Ovary (tissue), 3 donors: ENCODE measurements around the gene SURF6.

ENCODE experiments used
- EP300 ChIP-seq: sonication (generic); formaldehyde crosslinking; IDR thresholded peaks from one replicate; pipeline ENCODE4 v1.6.1; 2017; ENCODE audit warnings: antibody characterized with exemption
- TF ChIP-seq, protein P1 (sequence below), 3 donors: fragments of 450-650 bp in 2 of 3; fragments of 200-600 bp in 1 of 3; IDR thresholded peaks; one replicate each; pipeline versions ENCODE4 v1.5.1 to v1.8.0; 2016 to 2022; ENCODE audit warnings: antibody characterized with exemption in 3 of 3, mild to moderate bottlenecking in 1 of 3
- donor health status: DM: no; HTN: no; CAD: no.

DNA sequence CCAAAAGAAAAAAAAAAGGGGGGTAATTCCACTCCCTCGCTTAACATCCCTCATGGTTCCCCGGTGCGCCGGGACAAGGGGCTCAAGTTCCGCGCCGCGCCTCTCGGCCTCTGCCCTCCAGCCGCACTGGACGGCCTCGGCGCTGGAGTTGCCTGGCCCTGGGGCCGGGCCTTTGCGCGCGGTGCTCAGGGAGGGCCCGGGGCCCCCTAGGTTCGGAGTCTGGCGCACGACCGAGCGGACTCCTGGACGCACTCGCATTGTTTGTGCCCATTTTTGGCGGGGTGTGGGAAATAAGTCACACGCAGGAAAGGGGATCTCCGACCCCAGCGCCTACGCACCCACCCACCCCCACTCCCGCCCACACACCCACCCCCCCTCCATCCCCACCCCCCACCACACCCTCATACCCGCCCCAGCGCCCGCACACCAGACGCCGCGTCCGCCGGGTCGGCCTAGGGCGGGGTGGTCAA is 11.6 kb upstream of the SURF6 start:
- TF ChIP-seq, protein P1, sequence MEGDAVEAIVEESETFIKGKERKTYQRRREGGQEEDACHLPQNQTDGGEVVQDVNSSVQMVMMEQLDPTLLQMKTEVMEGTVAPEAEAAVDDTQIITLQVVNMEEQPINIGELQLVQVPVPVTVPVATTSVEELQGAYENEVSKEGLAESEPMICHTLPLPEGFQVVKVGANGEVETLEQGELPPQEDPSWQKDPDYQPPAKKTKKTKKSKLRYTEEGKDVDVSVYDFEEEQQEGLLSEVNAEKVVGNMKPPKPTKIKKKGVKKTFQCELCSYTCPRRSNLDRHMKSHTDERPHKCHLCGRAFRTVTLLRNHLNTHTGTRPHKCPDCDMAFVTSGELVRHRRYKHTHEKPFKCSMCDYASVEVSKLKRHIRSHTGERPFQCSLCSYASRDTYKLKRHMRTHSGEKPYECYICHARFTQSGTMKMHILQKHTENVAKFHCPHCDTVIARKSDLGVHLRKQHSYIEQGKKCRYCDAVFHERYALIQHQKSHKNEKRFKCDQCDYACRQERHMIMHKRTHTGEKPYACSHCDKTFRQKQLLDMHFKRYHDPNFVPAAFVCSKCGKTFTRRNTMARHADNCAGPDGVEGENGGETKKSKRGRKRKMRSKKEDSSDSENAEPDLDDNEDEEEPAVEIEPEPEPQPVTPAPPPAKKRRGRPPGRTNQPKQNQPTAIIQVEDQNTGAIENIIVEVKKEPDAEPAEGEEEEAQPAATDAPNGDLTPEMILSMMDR (IDR thresholded peaks at IDR 0.05) = no peak
- no peak for TF ChIP-seq EP300
